Epithelial cell of proximal tubule (primary cell): ENCODE results near the gene SCTR. TPM values are rescaled to one million over a fixed set of nuclear protein-coding genes. Genes with fewer than 3 reads are reported as not detected.

Source experiments
- DNase-seq: peaks from one replicate; pipeline ENCODE4 v3.0.0-alpha.2; 2011; ENCODE audit warnings: low read depth
- H3K4me3 ChIP-seq: 2 replicates; pipeline ENCODE4 v1.5.1; 2011; ENCODE audit warnings: low read depth, mild to moderate bottlenecking, low read length
- CTCF ChIP-seq: conservative IDR thresholded peaks from 2 replicates; pipeline ENCODE4 v1.5.1; 2012; ENCODE audit warnings: low read depth, mild to moderate bottlenecking, low read length
- total RNA-seq: library from RNA; depleted of rRNA; stranded (reverse); fragments of >200 nt; gene quantifications from 2 replicates; pipeline ENCODE4 v1.2.3, GENCODE V29; 2015

Gene SCTR
- total RNA-seq, 1 donor from 2014 or later, result not detected

GRCh38 chr2:119440873-119441272 lies 83.4 kb downstream of the SCTR start:
- DNase-seq, result no peak
- no peak for TF ChIP-seq CTCF
- H3K4me3 ChIP-seq, result no peak overlapping the region

DNA sequence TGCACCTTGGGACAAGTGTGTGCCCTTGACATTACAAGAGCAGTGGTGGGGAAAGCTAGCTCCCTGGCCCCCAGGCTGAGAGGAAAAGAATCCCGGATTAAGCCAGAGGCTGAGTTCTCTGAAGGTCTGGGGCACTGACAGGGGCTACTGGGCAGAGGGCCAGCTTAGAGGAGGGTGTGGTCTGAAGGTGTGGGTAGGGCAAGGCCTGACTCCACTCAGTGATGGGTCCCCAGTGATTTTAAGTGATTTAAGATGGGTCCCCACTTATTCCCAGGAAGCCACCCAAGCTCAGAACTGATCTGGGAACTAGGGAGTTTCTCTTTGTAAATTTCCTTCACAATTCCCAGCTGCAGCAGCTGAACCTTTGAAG lies 83.8 kb downstream of the SCTR start:
- no peak for TF ChIP-seq CTCF
- no peak for DNase-seq
- no peak overlapping the region for H3K4me3 ChIP-seq

- no peak for TF ChIP-seq CTCF
- H3K4me3 ChIP-seq, result no peak overlapping the region
- no peak for DNase-seq
Observed at GRCh38 chr2:119439574-119440500, 84.4 kb downstream of the SCTR start.

DNA sequence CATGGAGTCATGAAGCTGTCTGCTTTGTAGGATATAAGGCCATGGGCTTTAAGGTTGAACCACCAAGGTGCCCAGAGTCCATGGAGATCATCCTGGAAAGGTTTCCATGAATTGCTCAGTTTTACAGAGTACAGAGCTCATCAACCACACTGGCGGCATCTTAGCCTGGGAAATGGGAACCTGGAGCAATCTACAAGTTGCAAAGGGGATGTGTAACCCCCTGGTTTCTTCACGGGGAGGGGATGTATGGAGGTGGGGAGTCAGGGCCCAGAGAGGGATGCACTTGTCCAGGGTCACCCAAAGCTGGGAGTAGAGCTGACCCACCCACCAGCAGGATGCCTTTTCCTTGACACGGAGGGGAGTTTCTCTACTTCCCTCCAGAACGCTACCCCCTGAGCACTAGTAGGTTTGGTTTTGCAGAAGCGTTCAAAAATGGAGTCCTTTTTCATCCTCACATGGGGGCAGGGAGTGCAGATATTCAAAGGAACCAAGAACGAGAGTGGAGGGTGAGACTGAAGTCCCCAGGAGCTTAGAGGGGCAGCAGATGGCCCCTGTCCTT lies 85.5 kb downstream of the SCTR start:
- TF ChIP-seq CTCF, result no peak
- no peak for DNase-seq
- H3K4me3 ChIP-seq, result no peak overlapping the region

DNA sequence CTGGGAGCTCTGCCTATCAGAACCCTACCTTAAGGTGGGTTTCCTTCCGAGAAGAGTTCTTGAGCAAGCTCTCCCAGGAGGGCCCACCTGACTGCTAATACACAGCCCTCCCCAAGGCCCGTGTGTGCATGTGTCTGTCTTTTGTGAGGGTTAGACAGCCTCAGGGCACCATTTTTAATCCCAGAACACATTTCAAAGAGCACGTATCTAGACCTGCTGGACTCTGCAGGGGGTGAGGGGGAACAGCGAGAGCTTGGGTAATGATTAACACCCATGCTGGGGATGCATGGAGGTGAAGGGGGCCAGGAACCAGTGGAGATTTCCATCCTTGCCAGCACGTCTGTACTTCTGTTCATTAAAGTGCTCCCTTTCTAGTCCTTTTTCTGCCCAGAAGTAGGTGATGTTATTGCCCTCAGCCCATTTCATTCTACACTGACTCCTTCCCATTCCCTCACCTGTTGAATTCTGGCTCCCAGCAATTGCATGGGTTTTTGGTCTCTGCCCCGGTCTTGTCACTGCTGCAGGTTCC lies 86.1 kb downstream of the SCTR start:
- DNase-seq, result no peak
- no peak overlapping the region for H3K4me3 ChIP-seq
- no peak for TF ChIP-seq CTCF

DNA sequence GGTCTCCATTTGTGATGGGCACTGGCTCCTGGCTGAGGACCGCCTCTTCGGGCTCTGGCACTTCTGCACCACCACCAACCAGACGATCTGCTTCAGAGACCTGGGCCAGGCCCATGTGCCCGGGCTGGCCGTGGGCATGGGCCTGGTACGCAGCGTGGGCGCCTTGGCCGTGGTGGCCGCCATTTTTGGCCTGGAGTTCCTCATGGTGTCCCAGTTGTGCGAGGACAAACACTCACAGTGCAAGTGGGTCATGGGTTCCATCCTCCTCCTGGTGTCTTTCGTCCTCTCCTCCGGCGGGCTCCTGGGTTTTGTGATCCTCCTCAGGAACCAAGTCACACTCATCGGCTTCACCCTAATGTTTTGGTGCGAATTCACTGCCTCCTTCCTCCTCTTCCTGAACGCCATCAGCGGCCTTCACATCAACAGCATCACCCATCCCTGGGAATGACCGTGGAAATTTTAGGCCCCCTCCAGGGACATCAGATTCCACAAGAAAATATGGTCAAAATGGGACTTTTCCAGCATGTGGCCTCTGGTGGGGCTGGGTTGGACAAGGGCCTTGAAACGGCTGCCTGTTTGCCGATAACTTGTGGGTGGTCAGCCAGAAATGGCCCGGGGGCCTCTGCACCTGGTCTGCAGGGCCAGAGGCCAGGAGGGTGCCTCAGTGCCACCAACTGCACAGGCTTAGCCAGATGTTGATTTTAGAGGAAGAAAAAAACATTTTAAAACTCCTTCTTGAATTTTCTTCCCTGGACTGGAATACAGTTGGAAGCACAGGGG lies 87.1 kb downstream of the SCTR start:
- no peak for TF ChIP-seq CTCF
- H3K4me3 ChIP-seq, result no peak overlapping the region
- no peak for DNase-seq
